ENCODE measurements around the gene NEK1. TPM values are rescaled to one million over a fixed set of nuclear protein-coding genes. Genes with fewer than 3 reads are reported as not detected.
A peak's percentile ranks its signal among the peaks of the same experiment; 100 is the strongest.

Gene NEK1
- total and polyA plus RNA-seq, 2 of the 13 experiments (the other 11 are each of a cell fraction or from before 2014, with no cell fraction given), result 2.9 to 5.4 TPM

- TF ChIP-seq PRPF4 (IDR thresholded peaks at IDR 0.05; ENCODE audit: low read depth, low read length, poor library complexity, severe bottlenecking) (no peak), THRA (CRISPR knock-in tag; IDR thresholded peaks at IDR 0.05; ENCODE audit: borderline replicate concordance) (no peak), ZNF609 (CRISPR knock-in tag; IDR thresholded peaks at IDR 0.05; ENCODE audit: borderline replicate concordance) (peak; percentile 59; the same call in 1 of the 2 replicates), MYNN (CRISPR knock-in tag; IDR thresholded peaks at IDR 0.05; ENCODE audit: low read depth) (no peak), ZNF644 (CRISPR knock-in tag; IDR thresholded peaks at IDR 0.05; ENCODE audit: low read depth) (no peak), HDAC6 (IDR thresholded peaks at IDR 0.05; ENCODE audit: low read depth, low read length) (no peak), TERF1 (CRISPR knock-in tag; IDR thresholded peaks at IDR 0.05) (no peak), ZNF678 (CRISPR knock-in tag; IDR thresholded peaks at IDR 0.05) (no peak), SYNCRIP (IDR thresholded peaks at IDR 0.05; ENCODE audit: insufficient read depth, low read depth, low read length) (no peak), MYPOP (CRISPR knock-in tag; IDR thresholded peaks at IDR 0.05) (no peak), NFATC3 (CRISPR knock-in tag; IDR thresholded peaks at IDR 0.05) (0 out of 2 replicates have a peak, but pooled peaks have one; percentile 66), THAP9 (CRISPR knock-in tag; IDR thresholded peaks at IDR 0.05; ENCODE audit: borderline replicate concordance) (peak; percentile 54; the same call in 1 of the 2 replicates), CSRNP1 (CRISPR knock-in tag; IDR thresholded peaks at IDR 0.05) (peak; percentile 76; the same call in 1 of the 2 replicates)
These were observed at the start of gene NEK1 (continued) for GRCh38 chr4:169611991-169612870.

Measured in HepG2 (cell line).